DLD1 (cell line): ENCODE measurements around the gene ACAP3.

Experiments used
- in situ Hi-C: cut with HindIII; loops from 2 replicates; pipeline ENCODE4 v1.10.0; 2017; ENCODE audit warnings: low sequenced_read_pairs

Gene ACAP3

DNA sequence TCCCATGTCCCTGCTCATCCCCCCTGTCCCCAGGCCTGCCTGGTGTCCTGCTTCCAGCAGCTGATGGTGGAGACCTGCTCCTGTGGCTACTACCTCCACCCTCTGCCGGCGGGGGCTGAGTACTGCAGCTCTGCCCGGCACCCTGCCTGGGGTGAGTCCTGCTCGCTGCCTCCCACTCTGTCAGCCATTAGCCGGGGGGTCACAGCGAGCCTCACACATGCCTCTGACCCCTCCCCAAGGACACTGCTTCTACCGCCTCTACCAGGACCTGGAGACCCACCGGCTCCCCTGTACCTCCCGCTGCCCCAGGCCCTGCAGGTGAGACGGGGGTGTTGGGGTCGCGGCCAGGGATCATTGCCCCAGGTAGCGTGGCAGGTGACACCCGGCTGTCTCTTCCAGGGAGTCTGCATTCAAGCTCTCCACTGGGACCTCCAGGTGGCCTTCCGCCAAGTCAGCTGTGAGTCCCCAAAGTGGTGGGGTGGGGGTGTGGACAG lies 17.4 kb downstream of the ACAP3 start:
- in situ Hi-C loops = no loop called here

DNA sequence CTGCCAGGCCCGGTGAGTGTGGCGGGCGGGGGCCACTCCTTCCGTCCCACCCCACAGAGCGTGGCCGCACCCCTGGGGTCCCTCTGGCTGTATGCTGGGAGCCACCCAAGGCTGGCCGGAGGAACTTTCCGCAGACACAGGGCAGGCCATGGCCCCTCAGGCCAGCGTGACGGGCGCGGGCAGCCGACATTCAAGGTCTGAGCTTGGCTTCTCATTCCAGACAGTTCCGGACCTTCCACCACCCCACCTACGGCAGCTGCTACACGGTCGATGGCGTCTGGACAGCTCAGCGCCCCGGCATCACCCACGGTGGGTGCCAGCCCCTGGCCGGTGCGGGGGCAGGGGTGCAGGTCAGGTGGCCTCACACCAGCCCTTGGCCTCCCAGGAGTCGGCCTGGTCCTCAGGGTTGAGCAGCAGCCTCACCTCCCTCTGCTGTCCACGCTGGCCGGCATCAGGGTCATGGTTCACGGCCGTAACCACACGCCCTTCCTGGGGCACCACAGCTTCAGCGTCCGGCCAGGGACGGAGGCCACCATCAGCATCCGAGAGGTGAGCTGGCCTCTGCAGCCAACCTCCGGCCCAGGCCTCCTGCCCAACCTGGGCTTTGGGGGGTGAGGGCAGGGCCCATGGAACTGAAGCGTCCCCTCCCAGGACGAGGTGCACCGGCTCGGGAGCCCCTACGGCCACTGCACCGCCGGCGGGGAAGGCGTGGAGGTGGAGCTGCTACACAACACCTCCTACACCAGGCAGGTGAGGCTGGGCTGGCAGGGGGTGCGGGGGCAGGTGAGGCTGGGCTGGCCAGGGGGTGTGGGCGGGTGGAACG lies 20.2 kb downstream of the ACAP3 start:
- in situ Hi-C loops = no loop called here

GRCh38 chr1:1286313-1287261 lies 21.1 kb downstream of the ACAP3 start:
- in situ Hi-C loops = no loop called here

- in situ Hi-C loops = no loop called here
Measured at GRCh38 chr1:1285611-1286311, 22.0 kb downstream of the ACAP3 start.

DNA sequence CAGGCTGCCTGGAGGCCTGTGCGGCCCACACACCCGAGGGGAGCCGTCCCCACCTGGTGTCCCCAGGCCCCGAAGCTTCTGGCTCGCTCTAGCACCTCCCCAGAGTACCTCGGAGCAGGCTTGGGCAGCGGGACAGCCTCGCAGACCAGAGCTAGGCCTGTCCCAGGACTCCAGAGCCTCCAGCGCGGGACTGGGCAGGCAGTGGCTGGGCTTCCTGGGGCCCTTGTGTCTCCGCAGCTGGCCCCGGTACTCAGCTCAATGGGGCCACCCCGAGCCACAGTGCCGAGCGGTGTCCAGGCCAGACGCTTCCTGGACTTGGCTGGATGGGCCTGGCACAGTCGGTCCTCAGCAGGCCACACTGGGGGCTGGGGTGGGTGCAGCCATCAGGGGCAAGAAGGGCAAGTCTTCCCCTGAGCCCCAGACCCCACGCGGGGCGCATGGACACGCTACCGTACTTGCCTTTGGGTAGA lies 22.6 kb downstream of the ACAP3 start:
- in situ Hi-C loops = no loop called here

- in situ Hi-C loops = no loop called here
Measured at GRCh38 chr1:1284221-1285101, 23.3 kb downstream of the ACAP3 start.

- in situ Hi-C loops = no loop called here
Measured at GRCh38 chr1:1283821-1284220, 23.9 kb downstream of the ACAP3 start.

- in situ Hi-C loops = no loop called here
Measured at GRCh38 chr1:1282998-1283397, 24.7 kb downstream of the ACAP3 start.

DNA sequence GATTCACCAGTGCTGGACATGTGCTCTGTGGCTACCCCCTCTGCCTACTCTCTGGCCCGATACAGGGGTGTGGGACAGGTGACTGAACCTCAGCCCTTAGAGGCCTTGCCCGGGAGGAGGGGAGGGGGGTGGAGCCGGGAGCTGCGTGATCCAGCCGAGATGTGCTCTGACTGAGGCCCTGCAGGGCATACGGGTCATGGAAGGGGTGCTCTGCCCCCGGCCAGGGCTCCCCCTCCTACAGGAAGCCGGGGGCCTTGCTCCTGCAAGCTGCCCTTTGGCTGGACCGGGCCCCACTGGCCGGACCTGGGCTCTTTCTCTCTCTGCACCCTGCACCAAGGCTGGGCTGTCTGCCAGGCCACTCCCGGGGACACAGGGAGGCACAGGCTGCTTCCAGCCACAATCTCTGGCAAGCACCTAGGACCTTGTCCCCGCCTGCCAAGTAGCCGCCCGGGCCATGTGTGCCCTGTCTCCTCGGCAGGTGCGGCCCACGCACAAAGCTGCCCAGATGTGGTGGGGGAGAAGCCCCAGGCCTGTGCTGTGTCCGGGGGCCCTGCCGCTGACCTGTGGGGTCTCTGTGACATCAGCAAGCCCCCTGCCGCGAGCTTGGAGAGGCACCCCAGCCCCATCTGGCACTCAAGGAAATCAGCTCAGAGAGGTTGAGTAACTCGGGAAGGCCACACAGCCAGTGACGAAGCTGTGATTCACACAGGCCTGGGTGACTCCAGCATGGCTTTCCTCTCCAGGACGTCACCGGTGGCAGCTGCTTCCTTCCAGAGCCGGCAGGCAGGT lies 26.0 kb downstream of the ACAP3 start:
- in situ Hi-C loops = no loop called here

DNA sequence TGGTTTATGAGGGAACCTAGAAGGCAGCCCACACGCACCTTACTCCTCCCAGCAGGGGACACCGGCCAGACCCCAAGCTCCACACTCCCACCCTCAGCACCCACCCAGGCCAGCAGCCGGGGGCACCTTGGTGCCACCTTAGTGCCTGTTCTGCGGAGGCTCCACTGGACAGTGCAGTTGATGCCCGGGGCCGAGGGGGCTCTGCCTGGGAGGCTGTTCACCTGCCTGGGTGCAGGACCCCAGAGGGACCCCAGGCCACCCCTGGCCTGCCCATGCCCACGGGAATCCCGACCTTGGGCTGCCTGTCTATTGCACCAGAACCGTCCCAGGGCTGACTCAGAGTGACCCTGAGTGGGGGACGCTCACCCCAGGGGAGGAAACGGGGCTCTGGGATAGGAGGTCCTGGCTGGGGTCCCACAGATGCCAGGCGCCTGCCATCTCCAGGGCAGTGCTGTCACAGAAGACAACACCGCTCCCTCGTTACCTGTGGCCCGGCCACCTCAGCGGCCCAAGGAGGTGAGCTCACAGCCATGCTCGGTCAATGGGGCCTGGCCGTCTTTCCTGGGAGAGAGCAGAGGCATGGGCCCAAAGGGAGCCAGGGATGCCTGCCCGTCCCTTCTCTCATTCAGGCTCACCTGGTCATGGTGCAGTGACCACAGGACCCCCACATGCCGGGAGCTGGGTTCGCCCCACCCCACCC lies 26.8 kb downstream of the ACAP3 start:
- in situ Hi-C loops = no loop called here

DNA sequence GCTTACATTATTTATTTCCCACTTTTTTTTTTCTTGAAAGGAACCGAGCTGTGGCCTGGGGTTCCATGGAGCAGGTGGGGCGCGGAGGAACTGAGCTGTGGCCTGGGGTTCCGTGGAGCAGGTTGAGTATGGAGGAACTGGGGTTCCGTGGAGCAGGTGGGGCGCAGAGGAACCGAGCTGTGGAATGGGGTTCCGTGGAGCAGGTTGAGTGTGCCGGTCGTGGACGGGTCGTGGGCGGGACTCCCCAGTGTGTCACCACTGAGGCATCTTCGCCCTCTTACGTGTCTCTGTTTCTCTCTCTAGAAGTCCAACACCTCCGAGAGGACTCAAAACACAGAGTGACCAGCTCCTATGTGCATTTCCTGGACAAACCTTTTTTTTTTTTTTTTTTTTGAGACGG lies 28.7 kb downstream of the ACAP3 start:
- in situ Hi-C loops = no loop called here

DNA sequence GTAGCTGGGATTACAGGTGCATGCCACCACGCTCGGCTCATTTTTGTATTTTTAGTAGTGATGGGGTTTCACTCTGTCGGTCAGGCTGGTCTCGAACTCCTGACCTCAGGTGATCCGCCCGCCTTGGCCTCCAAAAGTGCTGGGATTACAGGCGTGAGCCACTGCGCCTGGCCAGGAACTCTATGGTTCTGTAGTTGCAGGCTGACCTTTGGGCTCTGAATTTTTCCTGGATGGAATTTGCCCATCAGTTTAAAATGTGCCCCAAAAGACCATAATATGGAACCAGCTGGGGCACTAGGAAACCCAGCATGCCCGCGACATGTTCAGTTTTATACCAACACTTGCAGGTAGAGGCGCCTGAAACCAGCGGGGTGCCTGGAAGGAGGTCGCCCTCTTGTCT lies 29.1 kb downstream of the ACAP3 start:
- in situ Hi-C loops = no loop called here

DNA sequence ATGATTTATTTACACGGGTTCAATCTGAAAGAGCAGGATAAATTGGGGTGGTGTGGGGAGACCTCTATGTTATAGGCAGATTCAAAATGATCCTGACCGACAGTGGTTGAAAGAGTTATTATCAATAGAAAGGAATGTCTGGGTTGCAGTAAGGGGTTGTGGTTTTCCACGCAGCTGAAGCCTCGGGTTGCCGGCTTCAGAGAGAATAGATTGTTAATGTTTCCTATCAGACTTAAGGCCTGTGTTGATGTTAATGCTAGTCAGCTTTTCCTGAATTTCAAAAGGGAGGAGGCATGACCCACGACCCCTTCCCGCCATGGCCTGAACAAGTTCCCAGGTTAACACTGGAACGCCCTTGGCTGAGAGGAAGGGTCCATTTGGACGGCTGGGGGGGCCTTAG lies 31.9 kb downstream of the ACAP3 start:
- in situ Hi-C loops = no loop called here

GRCh38 chr1:1274931-1275431 lies 32.7 kb downstream of the ACAP3 start:
- in situ Hi-C loops = no loop called here

DNA sequence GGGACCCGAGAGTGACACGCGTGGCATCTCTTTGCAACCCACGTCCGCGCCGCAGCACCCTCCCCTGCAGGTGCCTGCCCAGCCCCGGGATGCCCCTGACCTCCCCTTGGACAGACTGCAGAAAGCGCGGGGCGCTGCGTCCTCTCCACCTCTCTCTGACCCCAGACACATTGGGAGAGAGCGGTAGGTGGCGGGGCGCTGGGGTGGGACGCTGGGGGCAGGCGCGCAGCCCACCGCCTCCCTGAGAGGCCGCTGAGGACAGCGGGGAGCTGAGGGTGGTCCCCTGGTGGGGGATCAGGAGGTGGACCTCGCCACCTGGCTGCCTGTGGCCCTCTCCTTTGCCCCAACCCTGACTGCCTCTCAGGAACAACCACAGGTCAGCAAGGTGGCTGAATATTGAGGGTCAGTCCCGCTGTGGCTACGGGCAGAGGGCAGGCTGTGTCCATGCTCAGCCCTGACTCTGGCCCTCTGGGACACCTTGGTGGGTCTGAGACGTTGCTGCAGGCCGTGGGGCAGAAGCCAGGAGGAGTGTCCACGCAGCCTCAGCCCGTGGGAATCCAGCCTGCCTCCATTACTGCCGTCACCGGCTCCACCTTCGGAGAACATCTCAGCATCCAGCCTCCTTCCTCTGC lies 33.3 kb downstream of the ACAP3 start:
- in situ Hi-C loops = no loop called here

DNA sequence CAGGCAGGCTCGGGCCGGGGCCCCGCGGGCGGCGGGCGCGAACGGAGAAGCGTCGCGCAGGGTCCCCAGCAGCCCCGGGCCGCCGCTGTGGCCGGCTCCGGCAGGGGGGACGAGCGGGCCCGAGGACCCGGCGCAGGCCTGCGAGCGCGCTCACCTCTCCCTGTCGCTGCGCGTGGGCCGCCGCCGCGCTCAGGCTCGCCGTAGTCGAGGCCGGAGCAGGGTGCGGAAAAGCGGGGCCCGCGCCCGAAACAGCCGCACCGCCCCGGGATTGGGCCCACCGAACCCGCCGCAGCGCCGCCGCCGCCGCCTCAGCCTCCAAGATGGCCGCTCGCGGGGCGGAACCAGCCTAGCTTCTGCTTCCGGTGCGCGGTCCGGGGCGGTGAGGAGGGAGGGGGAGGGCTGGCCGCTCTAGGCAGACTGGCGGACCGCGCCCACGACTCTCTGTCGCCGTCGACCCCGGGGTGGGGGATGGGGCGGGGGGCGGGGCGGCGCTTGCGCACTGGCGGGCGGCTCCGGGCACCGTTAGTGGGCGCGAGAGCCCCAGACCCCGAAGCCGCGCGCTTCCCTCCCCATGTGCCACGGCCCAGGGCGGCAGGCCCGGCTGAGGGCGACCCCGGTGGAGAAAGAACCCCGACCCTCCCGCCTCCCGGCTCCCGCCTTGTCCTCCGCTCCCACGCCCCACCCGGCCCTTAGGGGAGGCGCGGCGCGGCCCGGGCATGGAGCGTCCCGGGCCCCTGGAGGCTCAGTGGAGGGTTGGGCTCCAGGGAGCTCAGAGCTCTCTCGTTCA lies 34.0 kb downstream of the ACAP3 start, which contains the start of gene UBE2J2:
UBE2J2 (minus strand) TSS at position 343 of the 787 bp plus-strand sequence. CDS start 5,862 bp downstream, outside the sequence.
- in situ Hi-C loops = no loop called here

DNA sequence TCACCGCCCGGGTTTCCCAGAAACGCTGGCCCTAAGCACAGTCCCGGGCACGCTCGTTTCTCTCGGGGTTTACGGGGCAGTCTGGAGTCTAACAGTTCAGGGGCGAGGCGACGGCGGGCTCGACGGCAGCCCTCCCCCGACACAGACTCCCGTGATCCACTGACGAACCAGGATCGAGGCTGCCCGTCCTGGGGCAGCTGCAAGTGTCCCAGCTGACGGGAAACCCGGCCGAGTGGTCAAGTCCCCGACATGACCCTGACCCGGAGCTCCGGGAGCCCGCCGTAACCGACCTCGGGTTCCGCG lies 34.6 kb downstream of the ACAP3 start:
- in situ Hi-C loops = no loop called here
